ENCODE results near the gene B4GALT1. TPM values are rescaled to one million over a fixed set of nuclear protein-coding genes. Genes with fewer than 3 reads are reported as not detected.
"Not testable (repeated sequence)": the region's sequence is repeated elsewhere in the genome, so short reads cannot be mapped to it uniquely, and the experiment has no call there.

B4GALT1 gene
- total RNA-seq, 1 donor from 2014 or later = 60.2 TPM

- Mint-ChIP-seq H3K4me1 (ENCODE audit: low read depth) (peaks cover 3% of the 10 kb centered on the region), H3K27me3 (ENCODE audit: low read depth) (peaks cover 18% of the 10 kb centered on the region), H3K4me3 (ENCODE audit: unreplicated experiment) (no peak overlapping the region), H3K27ac (ENCODE audit: unreplicated experiment) (no peak overlapping the region), H3K36me3 (ENCODE audit: low read depth) (peaks cover 4% of the 10 kb centered on the region), H3K9me3 (ENCODE audit: low read depth) (peaks cover 4% of the 10 kb centered on the region)
- TF ChIP-seq, protein P1, sequence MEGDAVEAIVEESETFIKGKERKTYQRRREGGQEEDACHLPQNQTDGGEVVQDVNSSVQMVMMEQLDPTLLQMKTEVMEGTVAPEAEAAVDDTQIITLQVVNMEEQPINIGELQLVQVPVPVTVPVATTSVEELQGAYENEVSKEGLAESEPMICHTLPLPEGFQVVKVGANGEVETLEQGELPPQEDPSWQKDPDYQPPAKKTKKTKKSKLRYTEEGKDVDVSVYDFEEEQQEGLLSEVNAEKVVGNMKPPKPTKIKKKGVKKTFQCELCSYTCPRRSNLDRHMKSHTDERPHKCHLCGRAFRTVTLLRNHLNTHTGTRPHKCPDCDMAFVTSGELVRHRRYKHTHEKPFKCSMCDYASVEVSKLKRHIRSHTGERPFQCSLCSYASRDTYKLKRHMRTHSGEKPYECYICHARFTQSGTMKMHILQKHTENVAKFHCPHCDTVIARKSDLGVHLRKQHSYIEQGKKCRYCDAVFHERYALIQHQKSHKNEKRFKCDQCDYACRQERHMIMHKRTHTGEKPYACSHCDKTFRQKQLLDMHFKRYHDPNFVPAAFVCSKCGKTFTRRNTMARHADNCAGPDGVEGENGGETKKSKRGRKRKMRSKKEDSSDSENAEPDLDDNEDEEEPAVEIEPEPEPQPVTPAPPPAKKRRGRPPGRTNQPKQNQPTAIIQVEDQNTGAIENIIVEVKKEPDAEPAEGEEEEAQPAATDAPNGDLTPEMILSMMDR (IDR thresholded peaks at IDR 0.05) = no peak
- no peak for DNase-seq (ENCODE audit: low spot score)
These were observed 74.5 kb downstream of the B4GALT1 start for GRCh38 chr9:33092634-33093033.

GRCh38 chr9:33085672-33086071, 81.5 kb downstream of the B4GALT1 start:
- H3K4me1 Mint-ChIP-seq (ENCODE audit: low read depth); DNase-seq (ENCODE audit: low spot score); H3K4me3 Mint-ChIP-seq (ENCODE audit: unreplicated experiment); H3K27ac Mint-ChIP-seq (ENCODE audit: unreplicated experiment); H3K9me3 Mint-ChIP-seq (ENCODE audit: low read depth); H3K36me3 Mint-ChIP-seq (ENCODE audit: low read depth): not testable (repeated sequence)
- peaks cover 19% of the 10 kb centered on the region for H3K27me3 Mint-ChIP-seq (ENCODE audit: low read depth)

GRCh38 chr9:33082538-33083326, 84.4 kb downstream of the B4GALT1 start:
- Mint-ChIP-seq H3K36me3 (ENCODE audit: low read depth) (peaks cover 2% of the 10 kb centered on the region), H3K27ac (ENCODE audit: unreplicated experiment) (peak overlapping the region; percentile 32), H3K4me1 (ENCODE audit: low read depth) (peaks cover 10% of the 10 kb centered on the region), H3K4me3 (ENCODE audit: unreplicated experiment) (no peak overlapping the region), H3K27me3 (ENCODE audit: low read depth) (peaks cover 3% of the 10 kb centered on the region), H3K9me3 (ENCODE audit: low read depth) (no peaks in the 10 kb centered on the region)
- DNase-seq (ENCODE audit: low spot score) = peak; percentile 36
- TF ChIP-seq, protein P1 (IDR thresholded peaks at IDR 0.05) = no peak

GRCh38 chr9:33082128-33082527, 85.0 kb downstream of the B4GALT1 start:
- TF ChIP-seq, protein P1 (IDR thresholded peaks at IDR 0.05) = no peak

DNA sequence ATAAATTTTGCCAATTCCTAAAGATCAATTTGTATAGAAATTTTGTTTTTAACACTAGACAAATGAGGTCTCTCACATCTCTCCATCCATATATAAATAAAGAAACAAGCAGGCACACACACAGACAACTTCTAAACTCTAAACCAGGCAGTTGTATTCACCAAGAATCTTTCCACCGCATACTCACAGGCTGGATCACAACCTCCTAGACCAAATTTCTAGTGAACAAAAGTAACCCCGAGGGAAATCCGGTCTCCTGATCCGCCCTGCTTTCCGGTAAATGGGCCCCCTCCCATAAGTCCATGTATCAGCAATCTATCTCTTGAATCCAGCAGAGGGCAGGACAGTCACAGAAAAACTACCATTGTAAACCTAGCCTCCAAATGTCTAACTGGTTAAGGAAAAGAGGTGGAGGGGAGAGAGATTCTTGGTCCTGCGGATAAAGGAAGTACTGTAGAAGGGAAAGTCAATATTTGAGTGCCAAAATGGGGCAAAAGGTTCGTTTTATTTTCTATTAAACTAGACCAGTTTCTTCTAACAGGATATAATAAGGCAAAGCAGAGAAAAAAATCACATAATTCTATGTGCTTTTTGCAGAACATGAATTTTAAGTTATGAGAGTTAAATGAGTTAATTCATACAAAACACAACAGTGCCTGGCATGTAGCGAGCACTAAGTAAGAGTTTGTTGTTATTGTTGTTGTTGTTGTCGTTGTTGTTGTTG, 85.8 kb downstream of the B4GALT1 start:
- no peak overlapping the region for H3K27ac Mint-ChIP-seq (ENCODE audit: unreplicated experiment)
- H3K36me3 Mint-ChIP-seq (ENCODE audit: low read depth) = no peaks in the 10 kb centered on the region
- no peak overlapping the region for H3K4me3 Mint-ChIP-seq (ENCODE audit: unreplicated experiment)
- no peaks in the 10 kb centered on the region for H3K9me3 Mint-ChIP-seq (ENCODE audit: low read depth)
- H3K4me1 Mint-ChIP-seq (ENCODE audit: low read depth) = peaks cover 15% of the 10 kb centered on the region
- no peak for DNase-seq (ENCODE audit: low spot score)
- no peaks in the 10 kb centered on the region for H3K27me3 Mint-ChIP-seq (ENCODE audit: low read depth)
- TF ChIP-seq, protein P1 (IDR thresholded peaks at IDR 0.05) = peak; percentile 99

More at GRCh38 chr9:33082128-33082527, 85.0 kb downstream of the B4GALT1 start:
- Mint-ChIP-seq H3K9me3 (ENCODE audit: low read depth) (no peaks in the 10 kb centered on the region), H3K27me3 (ENCODE audit: low read depth) (no peaks in the 10 kb centered on the region), H3K36me3 (ENCODE audit: low read depth) (no peaks in the 10 kb centered on the region), H3K27ac (ENCODE audit: unreplicated experiment) (no peak overlapping the region), H3K4me3 (ENCODE audit: unreplicated experiment) (no peak overlapping the region), H3K4me1 (ENCODE audit: low read depth) (peaks cover 10% of the 10 kb centered on the region)
- DNase-seq (ENCODE audit: low spot score) = peak; percentile 24

All from chondrocyte (in vitro differentiated cells).